Measurements from ENCODE around the gene TSEN15. TPM values are rescaled to one million over a fixed set of nuclear protein-coding genes. Genes with fewer than 3 reads are reported as not detected.
A peak's percentile ranks its signal among the peaks of the same experiment; 100 is the strongest.

Gene TSEN15
- total RNA-seq, 1 donor from 2014 or later: 23.6 TPM

DNA sequence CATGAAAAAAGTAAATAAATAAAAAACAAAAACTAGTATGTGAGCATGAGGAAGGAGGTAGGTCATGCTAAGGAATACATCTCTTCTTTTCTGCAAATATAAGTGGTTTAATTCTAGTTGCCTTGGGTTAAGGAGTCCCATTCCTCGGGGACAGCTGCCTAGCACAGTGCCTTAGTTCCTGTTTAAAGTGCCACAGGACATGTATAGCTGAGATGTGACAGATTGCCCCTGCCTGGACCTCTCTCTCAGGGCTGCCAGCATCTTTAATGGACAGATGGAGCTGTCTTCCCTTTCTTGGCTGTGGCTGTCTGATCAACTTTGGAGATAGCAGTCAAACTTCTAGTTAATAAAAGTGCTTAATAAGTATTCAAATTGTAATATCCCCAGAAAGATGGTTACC lies 50.0 kb downstream of the TSEN15 start:
- H3K27me3 Mint-ChIP-seq (ENCODE audit: unreplicated experiment): no peaks in the 10 kb centered on the region
- H3K4me1 Mint-ChIP-seq (ENCODE audit: low read depth, unreplicated experiment): peaks cover 3% of the 10 kb centered on the region
- DNase-seq: no peak
- no peak overlapping the region for H3K4me3 Mint-ChIP-seq (ENCODE audit: unreplicated experiment)
- H3K27ac Mint-ChIP-seq (ENCODE audit: unreplicated experiment): peak overlapping the region; percentile 52
- H3K36me3 Mint-ChIP-seq (ENCODE audit: unreplicated experiment): peaks cover 31% of the 10 kb centered on the region
- peaks cover 9% of the 10 kb centered on the region for H3K9me3 Mint-ChIP-seq (ENCODE audit: unreplicated experiment)
- TF ChIP-seq, protein P1, sequence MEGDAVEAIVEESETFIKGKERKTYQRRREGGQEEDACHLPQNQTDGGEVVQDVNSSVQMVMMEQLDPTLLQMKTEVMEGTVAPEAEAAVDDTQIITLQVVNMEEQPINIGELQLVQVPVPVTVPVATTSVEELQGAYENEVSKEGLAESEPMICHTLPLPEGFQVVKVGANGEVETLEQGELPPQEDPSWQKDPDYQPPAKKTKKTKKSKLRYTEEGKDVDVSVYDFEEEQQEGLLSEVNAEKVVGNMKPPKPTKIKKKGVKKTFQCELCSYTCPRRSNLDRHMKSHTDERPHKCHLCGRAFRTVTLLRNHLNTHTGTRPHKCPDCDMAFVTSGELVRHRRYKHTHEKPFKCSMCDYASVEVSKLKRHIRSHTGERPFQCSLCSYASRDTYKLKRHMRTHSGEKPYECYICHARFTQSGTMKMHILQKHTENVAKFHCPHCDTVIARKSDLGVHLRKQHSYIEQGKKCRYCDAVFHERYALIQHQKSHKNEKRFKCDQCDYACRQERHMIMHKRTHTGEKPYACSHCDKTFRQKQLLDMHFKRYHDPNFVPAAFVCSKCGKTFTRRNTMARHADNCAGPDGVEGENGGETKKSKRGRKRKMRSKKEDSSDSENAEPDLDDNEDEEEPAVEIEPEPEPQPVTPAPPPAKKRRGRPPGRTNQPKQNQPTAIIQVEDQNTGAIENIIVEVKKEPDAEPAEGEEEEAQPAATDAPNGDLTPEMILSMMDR (IDR thresholded peaks at IDR 0.05; ENCODE audit: partially characterized antibody, unreplicated experiment): no peak

DNA sequence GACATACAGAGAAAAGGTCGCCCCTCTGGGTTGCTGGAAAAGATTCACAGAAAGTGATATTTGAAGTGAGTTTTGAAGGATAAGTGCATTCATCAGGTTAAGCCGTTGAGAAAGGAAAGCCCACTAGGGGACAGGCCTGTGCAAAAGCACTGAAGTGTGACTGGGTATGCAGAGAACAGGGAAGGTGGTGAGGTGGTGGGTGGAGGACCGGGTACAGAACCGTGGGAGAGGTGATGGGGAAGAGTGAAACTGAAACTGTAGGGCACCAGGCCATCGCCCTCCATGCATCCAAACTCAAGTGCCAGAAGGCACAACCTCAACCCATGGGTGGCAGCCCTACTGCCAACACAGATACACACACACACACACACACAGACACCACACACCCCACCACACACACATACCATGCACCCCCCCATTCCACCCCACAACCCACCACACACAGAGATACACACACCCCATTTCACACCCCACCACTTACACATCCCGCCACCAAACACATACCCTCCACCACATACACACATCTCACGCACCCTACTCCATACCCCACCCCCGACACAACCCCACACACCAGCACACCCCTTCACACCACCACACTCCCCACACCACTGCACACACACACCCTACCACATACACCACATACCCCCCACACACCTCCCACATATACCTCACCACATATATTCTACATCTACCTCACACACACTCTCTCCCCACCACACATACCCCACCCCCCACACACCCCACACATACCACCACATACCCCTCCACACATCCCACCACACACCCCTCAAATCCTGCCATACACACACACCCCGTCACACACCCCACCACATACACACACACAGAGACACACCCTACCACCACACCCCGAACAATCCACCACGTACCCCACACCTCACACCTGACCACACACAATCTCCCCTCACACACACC lies 59.0 kb downstream of the TSEN15 start:
- H3K4me1 Mint-ChIP-seq (ENCODE audit: low read depth, unreplicated experiment): no peaks in the 10 kb centered on the region
- H3K27me3 Mint-ChIP-seq (ENCODE audit: unreplicated experiment): no peaks in the 10 kb centered on the region
- H3K27ac Mint-ChIP-seq (ENCODE audit: unreplicated experiment): no peak overlapping the region
- H3K36me3 Mint-ChIP-seq (ENCODE audit: unreplicated experiment): peaks cover 16% of the 10 kb centered on the region
- DNase-seq: no peak
- H3K9me3 Mint-ChIP-seq (ENCODE audit: unreplicated experiment): no peaks in the 10 kb centered on the region
- no peak overlapping the region for H3K4me3 Mint-ChIP-seq (ENCODE audit: unreplicated experiment)
- TF ChIP-seq, protein P1 (IDR thresholded peaks at IDR 0.05; ENCODE audit: partially characterized antibody, unreplicated experiment): no peak

DNA sequence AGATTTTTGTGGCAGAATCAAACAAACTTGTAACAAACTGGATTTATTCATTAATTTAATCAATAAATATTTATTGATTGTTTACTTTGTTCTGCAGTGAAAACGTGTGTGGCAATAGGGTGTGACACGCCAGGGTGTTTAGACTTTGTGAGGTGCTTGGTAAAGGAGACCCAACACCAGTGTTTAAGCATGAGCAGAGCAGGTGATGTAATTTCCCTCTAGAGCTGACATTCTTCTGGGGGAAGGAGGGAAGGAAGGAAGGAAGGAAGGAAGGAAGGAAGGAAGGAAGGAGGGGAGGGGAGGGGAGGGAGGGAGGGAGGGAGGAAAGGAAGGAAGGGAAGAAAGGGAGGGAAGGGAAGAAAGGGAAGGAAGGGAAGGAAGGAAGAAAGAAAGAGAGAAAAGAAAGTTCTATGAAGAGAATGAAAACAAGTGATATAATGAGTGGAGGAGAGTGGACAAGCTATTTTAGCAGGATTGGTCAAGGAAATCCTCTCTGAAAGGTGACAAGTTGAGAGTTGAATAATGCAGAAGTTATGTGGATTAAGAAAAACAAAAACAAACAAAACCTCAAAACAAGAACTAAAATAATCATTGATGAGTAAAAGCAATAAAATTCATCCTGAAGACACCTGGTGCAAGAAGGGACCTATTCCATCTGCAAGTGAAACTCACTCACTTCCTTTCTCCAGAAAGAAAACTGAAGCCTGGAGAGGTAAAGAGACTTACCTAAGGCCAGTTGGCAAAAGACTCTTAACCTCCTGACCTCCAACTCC lies 60.8 kb downstream of the TSEN15 start:
- no peak overlapping the region for H3K4me3 Mint-ChIP-seq (ENCODE audit: unreplicated experiment)
- no peak overlapping the region for H3K27ac Mint-ChIP-seq (ENCODE audit: unreplicated experiment)
- H3K36me3 Mint-ChIP-seq (ENCODE audit: unreplicated experiment): peaks cover 3% of the 10 kb centered on the region
- H3K9me3 Mint-ChIP-seq (ENCODE audit: unreplicated experiment): no peaks in the 10 kb centered on the region
- no peak for DNase-seq
- H3K27me3 Mint-ChIP-seq (ENCODE audit: unreplicated experiment): no peaks in the 10 kb centered on the region
- TF ChIP-seq, protein P1 (IDR thresholded peaks at IDR 0.05; ENCODE audit: partially characterized antibody, unreplicated experiment): no peak
- H3K4me1 Mint-ChIP-seq (ENCODE audit: low read depth, unreplicated experiment): no peaks in the 10 kb centered on the region

DNA sequence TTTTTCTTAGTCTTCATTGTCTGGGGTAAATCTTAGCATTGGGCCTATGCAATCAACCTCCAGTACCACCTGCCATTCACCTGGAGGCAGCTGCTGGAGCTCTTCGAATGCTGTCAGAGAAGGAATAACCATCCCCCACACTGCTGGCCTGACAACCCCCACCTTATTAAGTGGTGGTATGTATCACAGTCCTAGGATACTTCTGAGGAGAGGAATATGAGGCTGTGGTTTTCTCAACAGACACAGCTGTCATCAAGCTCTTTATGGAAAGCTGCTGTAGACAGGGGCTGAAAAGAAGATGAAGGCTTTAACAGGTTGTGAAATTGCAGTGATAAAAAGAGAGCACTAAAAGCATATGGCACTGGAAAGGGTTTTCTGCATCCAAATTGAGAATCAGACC lies 61.7 kb downstream of the TSEN15 start:
- no peaks in the 10 kb centered on the region for H3K27me3 Mint-ChIP-seq (ENCODE audit: unreplicated experiment)
- no peaks in the 10 kb centered on the region for H3K36me3 Mint-ChIP-seq (ENCODE audit: unreplicated experiment)
- no peak overlapping the region for H3K4me3 Mint-ChIP-seq (ENCODE audit: unreplicated experiment)
- no peak for DNase-seq
- no peaks in the 10 kb centered on the region for H3K4me1 Mint-ChIP-seq (ENCODE audit: low read depth, unreplicated experiment)
- no peak overlapping the region for H3K27ac Mint-ChIP-seq (ENCODE audit: unreplicated experiment)
- no peaks in the 10 kb centered on the region for H3K9me3 Mint-ChIP-seq (ENCODE audit: unreplicated experiment)
- TF ChIP-seq, protein P1 (IDR thresholded peaks at IDR 0.05; ENCODE audit: partially characterized antibody, unreplicated experiment): no peak

All from glutamatergic neuron (in vitro differentiated cells).